Uterus (tissue), 4 donors: ENCODE data around the gene WRAP73. TPM values are rescaled to one million over a fixed set of nuclear protein-coding genes. Genes with fewer than 3 reads are reported as not detected.

Experiments used
- DNase-seq, 2 donors: peaks; one replicate each; pipeline ENCODE4 v3.0.0-alpha.2; 2019 to 2020
- H3K27ac ChIP-seq, 2 donors: fragments of 200-600 bp; sonication (generic); 1 replicate in 1 of 2; 2 replicates in 1 of 2; pipeline ENCODE4 v1.5.1; 2016 to 2018
- H3K27me3 ChIP-seq, 2 donors: fragments of 200-600 bp; sonication (generic); one replicate each; pipeline ENCODE4 v1.5.1; 2018 to 2019; ENCODE audit warnings: control low read depth in 1 of 2
- H3K36me3 ChIP-seq, 2 donors: fragments of 200-600 bp; sonication (generic); one replicate each; pipeline ENCODE4 v1.5.1; 2019; ENCODE audit warnings: control low read depth in 1 of 2
- H3K4me1 ChIP-seq, 2 donors: fragments of 200-600 bp; sonication (generic); one replicate each; pipeline ENCODE4 v1.5.1; 2018 to 2019; ENCODE audit warnings: control low read depth in 1 of 2
- H3K4me3 ChIP-seq, 2 donors: fragments of 200-600 bp; sonication (generic); 1 replicate in 1 of 2; 2 replicates in 1 of 2; pipeline ENCODE4 v1.5.1; 2018 to 2019; ENCODE audit warnings: mild to moderate bottlenecking in 1 of 2
- H3K9me3 ChIP-seq, 2 donors: fragments of 200-600 bp; sonication (generic); one replicate each; pipeline ENCODE4 v1.5.1; 2019; ENCODE audit warnings: control low read depth in 1 of 2
- POLR2A ChIP-seq, 2 donors: fragments of 450-650 bp; IDR thresholded peaks; one replicate each; pipeline ENCODE4 v1.6.1; 2016; ENCODE audit warnings: antibody characterized with exemption in 2 of 2, mild to moderate bottlenecking in 1 of 2, moderate library complexity in 1 of 2
- intact Hi-C: fragments of 100-400 bp; cut with DNase I; formaldehyde crosslinking; loops from one replicate; pipeline ENCODE4 v1.15.1; 2023; ENCODE audit warnings: low total_unique reads
- total RNA-seq, 4 donors: library from RNA; depleted of rRNA in 3 of 4; stranded (reverse); fragments of >200 nt in 3 of 4; gene quantifications; one replicate each; pipeline versions ENCODE4 v1.1.0 to v1.2.4, GENCODE V29; 2014 to 2023
- TF ChIP-seq, protein P1 (sequence below), 4 experiments: fragments of 200-600 bp in 2 of 4; fragments of 450-650 bp in 2 of 4; sonication (generic) in 2 of 4; IDR thresholded peaks; one replicate each; pipeline ENCODE4 v1.5.1; 2016 to 2019; ENCODE audit warnings: antibody characterized with exemption in 4 of 4, mild to moderate bottlenecking in 2 of 4, moderate library complexity in 1 of 4
- donor health status: DM: yes; HTN: yes; CAD: no.

WRAP73 gene
- total RNA-seq, 4 donors from 2014 or later, result 4.6 to 31.7 (median 25.0) TPM

GRCh38 chr1:3697104-3697503 is 47.2 kb upstream of the WRAP73 start:
- intact Hi-C loops, result no loop called here

GRCh38 chr1:3696689-3697088 is 46.8 kb upstream of the WRAP73 start:
- H3K27ac ChIP-seq, result no peak overlapping the region
- H3K36me3 ChIP-seq, result no peaks in the 10 kb centered on the region
- intact Hi-C loops, result no loop called here
- H3K27me3 ChIP-seq, result no peaks in the 10 kb centered on the region
- no peak for TF ChIP-seq POLR2A (IDR thresholded peaks at IDR 0.05)
- TF ChIP-seq, protein P1, sequence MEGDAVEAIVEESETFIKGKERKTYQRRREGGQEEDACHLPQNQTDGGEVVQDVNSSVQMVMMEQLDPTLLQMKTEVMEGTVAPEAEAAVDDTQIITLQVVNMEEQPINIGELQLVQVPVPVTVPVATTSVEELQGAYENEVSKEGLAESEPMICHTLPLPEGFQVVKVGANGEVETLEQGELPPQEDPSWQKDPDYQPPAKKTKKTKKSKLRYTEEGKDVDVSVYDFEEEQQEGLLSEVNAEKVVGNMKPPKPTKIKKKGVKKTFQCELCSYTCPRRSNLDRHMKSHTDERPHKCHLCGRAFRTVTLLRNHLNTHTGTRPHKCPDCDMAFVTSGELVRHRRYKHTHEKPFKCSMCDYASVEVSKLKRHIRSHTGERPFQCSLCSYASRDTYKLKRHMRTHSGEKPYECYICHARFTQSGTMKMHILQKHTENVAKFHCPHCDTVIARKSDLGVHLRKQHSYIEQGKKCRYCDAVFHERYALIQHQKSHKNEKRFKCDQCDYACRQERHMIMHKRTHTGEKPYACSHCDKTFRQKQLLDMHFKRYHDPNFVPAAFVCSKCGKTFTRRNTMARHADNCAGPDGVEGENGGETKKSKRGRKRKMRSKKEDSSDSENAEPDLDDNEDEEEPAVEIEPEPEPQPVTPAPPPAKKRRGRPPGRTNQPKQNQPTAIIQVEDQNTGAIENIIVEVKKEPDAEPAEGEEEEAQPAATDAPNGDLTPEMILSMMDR (IDR thresholded peaks at IDR 0.05), result no peak
- H3K9me3 ChIP-seq, result no peaks in the 10 kb centered on the region
- H3K4me1 ChIP-seq, result no peaks in the 10 kb centered on the region
- H3K4me3 ChIP-seq, result no peak overlapping the region
- DNase-seq, result no peak

More at GRCh38 chr1:3697104-3697503, 47.2 kb upstream of the WRAP73 start:
- Histone ChIP-seq H3K36me3 (no peaks in the 10 kb centered on the region), H3K27me3 (no peaks in the 10 kb centered on the region), H3K4me3 (no peak overlapping the region), H3K9me3 (no peaks in the 10 kb centered on the region), H3K27ac (no peak overlapping the region), H3K4me1 (no peaks in the 10 kb centered on the region)
- DNase-seq, result no peak
- TF ChIP-seq POLR2A (IDR thresholded peaks at IDR 0.05), result no peak
- TF ChIP-seq, protein P1 (IDR thresholded peaks at IDR 0.05), result no peak

DNA sequence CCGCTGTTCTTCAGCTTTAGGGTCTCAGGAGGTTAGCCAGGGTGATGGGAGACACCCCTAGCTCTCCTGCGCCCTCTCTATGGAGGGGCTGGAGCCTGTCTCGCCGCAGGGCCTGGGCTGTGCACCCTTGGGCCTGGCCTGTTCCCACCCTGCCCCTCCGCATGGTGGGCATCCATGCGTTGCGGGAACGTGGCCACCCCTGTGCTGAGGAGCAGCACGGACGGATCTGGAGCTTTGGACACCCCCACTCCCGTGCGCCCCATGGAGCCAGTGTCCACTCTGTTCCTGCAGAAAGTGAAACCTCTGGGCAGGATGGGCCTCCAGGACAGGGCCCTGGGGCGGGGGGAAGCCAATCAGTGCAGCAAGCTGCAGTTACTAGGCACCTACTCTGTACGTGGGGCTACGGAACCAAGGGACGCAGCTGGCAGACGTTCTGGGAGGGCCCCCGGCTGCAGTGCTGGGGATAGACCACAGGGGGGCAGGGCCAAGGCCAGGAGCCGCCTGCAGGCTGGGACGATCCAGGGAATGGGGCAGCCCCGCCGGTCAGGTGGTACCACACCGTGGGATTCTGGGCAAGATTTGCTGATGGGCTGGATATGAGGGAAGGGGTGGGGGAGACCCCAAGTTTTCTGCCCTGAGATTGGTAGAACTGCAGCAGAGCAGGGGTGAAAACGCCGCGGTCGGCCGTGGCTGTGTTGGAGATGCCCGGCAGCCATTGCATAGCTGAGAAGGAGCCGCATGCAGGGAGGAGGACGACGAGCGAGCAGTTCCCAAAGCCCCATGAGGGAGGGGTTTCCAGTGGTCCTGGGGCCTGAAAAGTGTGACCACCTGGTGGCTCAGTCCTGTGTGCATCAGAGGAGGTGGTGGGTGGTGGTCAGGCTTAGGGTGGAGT is 45.7 kb upstream of the WRAP73 start:
- Histone ChIP-seq H3K4me3 (no peak overlapping the region), H3K27ac (no peak overlapping the region), H3K27me3 (no peaks in the 10 kb centered on the region), H3K9me3 (no peaks in the 10 kb centered on the region), H3K36me3 (no peaks in the 10 kb centered on the region), H3K4me1 (no peaks in the 10 kb centered on the region)
- DNase-seq, result no peak
- TF ChIP-seq, protein P1 (IDR thresholded peaks at IDR 0.05), result peak; percentile 11 to 45 (median 25)
- TF ChIP-seq POLR2A (IDR thresholded peaks at IDR 0.05), result no peak
- intact Hi-C loops, result no loop called here

DNA sequence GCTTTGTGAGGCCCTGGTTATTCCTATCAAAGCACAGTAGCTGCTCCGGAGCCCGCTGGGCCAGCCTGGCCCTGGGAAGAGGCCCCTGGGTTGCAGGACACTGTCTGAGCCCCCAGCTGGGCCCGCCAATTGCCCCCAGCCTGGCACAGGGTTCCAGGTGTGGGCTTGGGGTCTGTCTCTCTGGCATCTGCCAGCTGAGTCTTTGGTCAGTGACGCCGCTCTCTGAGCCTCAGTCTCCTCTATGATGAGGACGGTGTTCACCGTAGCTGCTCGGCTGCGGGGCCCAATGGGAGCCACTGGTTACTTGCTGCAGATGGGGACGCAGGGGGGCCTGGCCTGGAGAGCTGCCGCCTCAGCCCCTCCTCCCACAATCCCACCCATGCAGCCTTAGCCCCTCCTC is 43.4 kb upstream of the WRAP73 start:
- intact Hi-C loops, result no loop called here
- no peak for DNase-seq
- Histone ChIP-seq H3K4me1 (no peaks in the 10 kb centered on the region), H3K9me3 (no peaks in the 10 kb centered on the region), H3K36me3 (no peaks in the 10 kb centered on the region), H3K4me3 (no peak overlapping the region), H3K27me3 (no peaks in the 10 kb centered on the region), H3K27ac (no peak overlapping the region)
- TF ChIP-seq POLR2A (IDR thresholded peaks at IDR 0.05), result no peak
- TF ChIP-seq, protein P1 (IDR thresholded peaks at IDR 0.05), result no peak

DNA sequence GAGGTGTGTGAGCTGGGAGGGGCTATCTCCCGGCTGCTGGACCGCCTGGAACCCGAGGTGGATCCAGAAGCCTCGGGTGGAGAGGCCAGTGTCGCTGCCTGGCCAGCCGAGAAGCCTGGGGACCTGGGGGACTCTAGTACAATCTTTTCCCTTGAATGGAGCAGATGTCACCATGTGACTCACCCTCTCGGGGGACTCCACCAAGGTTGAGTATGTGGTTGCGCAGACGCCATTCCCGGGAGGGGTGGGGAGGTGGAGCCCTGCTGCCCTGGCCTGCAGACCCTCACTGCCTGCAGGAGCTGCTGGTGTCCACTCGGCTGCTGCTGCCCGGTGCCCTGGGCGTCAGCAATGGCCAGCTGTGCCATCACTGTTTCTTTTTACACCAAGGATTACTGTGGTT is 42.7 kb upstream of the WRAP73 start:
- no peak for TF ChIP-seq POLR2A (IDR thresholded peaks at IDR 0.05)
- TF ChIP-seq, protein P1 (IDR thresholded peaks at IDR 0.05), result no peak
- H3K27me3 ChIP-seq, result no peaks in the 10 kb centered on the region
- no peak overlapping the region for H3K4me3 ChIP-seq
- H3K9me3 ChIP-seq, result no peaks in the 10 kb centered on the region
- no peak overlapping the region for H3K27ac ChIP-seq
- no peak for DNase-seq
- no peaks in the 10 kb centered on the region for H3K4me1 ChIP-seq
- no peaks in the 10 kb centered on the region for H3K36me3 ChIP-seq
- intact Hi-C loops, result no loop called here
